Iris pigment epithelial cell (primary cell): Measurements from ENCODE around the gene ZBTB18.

ENCODE experiments used
- DNase-seq: peaks from one replicate; pipeline ENCODE4 v3.0.0-alpha.2; 2011; ENCODE audit warnings: low read depth

ZBTB18 gene

GRCh38 chr1:244088161-244088560 is 37.1 kb downstream of the ZBTB18 start:
- no peak for DNase-seq

DNA sequence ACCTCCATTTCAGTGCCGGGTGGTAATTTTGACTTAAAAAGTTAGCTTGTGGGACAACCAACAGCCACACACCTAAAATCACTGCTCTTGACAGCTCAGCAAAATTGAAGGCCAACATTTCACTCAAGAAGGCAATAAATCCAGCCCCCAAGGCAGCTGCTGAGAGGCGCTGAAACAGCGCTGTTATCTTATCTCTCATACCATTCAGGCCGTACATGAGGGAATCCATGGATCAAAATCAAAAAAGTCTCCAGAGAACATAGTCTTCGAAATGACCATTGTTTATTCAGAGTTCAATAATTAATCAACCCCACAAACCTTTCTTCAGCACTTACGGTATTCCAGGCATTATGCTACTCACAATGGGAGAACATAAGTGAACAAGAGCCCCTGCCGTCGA is 38.5 kb downstream of the ZBTB18 start:
- DNase-seq, result no peak

- no peak for DNase-seq
Measured at GRCh38 chr1:244090645-244091044, 39.6 kb downstream of the ZBTB18 start.

- peak; percentile 60 for DNase-seq
Measured at GRCh38 chr1:244092293-244092963, 41.3 kb downstream of the ZBTB18 start.

DNA sequence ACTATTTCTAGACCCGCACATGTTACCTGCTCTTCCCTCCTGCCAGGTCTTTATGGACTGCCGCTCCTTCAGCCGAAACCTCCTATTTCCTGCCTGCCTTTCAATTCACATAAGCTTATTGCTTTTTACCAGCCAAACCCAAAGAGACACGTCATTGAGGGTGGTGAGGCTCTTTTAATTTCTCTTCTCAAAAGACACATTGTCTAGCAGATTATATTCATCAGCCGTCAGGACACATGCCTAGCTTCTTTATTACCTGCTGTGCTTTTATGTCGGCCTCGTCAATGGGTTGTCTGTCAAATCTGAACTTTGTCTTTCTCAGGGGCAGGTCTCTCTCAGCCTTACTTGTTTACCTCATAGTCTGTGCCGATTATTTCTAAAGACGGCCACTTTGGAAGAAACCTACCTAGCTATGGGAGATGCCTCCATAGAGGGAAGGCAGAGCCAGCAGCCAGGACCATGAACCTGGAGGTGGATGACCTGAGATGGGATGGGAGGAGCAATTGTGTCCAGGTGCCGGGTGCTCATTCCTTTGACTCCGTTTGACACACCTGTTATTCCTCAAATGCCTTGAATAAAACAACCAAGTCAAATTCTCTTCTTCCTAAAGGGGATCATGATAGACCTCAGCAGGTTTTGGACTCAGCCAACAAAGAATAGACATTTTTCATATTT is 42.0 kb downstream of the ZBTB18 start:
- no peak for DNase-seq

DNA sequence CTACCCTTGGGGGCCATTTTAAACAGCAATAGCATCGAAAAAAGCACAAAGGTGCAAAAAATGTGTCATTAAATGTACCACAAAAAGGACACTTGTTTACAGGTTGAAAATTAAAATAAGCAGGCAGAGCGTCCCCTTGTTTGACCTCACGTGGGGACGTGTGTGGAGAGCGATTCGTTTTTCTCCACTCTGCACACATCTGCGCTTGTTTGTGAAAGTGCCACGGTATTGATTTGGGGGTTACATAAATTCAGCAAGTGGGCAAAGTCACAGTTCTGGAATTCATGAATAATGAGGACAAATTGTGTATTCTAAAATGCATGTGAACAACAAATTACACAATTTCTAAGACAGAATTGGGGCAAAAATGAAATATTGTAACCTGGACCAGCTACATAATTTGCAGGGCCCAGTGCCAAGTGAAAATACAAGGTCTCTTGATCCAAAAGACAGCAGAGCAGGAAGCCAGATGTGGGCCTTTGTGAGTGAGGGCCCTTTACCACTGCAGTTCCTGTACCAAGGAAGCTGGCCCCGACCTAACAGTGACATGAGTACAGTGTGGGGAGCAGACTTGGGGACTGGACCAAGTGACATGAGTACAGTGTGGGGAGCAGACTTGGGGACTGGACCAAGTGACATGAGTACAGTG is 43.9 kb downstream of the ZBTB18 start:
- no peak for DNase-seq

GRCh38 chr1:244095529-244095911 is 44.4 kb downstream of the ZBTB18 start:
- no peak for DNase-seq

GRCh38 chr1:244096066-244096610 is 45.1 kb downstream of the ZBTB18 start:
- no peak for DNase-seq

DNA sequence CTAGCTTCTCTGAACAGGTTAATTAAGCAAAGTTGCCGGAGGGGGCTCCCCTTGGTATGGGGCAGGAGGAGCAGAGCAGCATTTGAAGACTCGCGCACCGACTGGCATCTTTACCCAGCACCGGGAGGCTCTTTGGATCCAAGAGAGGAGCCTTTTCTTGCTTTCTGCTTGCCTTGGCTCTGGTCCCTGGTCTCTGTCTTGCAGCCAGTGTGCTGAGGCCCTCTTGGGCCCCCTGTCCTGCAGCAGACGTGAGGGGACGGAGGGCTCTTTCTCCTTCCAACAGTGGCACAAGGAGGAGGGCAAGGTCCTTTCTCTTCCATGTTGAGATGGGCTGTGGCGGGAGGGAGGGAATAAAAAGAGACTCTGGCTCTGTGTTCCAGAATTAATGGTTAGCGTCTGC is 45.6 kb downstream of the ZBTB18 start:
- no peak for DNase-seq

DNA sequence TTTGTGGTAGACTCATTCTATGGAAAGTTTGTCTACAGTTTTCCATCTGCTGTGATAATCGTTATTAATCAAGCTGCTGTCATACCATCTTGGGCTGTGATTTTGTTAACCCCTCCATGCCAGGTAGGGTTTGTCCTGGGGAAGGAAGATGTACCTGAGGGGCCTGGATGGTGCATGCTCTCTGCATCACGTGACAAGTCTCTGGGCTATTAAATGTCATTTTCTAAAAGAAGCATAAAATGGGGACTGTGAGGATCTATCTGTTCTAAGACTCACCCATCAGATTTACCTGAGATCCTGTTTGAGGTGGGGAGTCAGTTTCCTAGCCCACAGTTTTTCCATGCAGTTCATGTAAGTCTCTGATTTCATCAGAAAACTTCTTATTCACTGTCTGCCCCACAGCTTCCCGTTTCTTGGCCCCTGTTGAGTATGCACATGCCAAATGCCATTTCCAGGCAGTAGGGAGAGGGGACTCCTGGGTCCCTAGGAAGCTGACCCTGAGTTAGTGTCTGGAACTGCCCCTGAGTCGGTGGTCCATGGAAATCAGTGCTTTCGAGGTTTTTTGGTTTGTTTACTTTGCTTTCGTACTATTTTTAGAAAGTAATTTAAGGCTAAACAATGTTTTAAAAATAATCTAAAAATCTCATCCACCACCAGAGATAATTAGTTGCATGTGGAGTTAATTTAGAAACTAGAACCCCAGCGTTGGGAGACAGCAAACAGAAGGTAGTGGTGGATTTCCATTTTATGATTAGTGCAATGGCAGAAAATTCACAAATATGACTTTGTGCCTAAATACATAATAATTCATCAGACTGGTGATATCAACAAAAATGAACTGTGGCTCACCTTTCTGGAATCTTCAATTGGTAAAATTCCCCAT is 46.7 kb downstream of the ZBTB18 start:
- DNase-seq, result no peak

DNA sequence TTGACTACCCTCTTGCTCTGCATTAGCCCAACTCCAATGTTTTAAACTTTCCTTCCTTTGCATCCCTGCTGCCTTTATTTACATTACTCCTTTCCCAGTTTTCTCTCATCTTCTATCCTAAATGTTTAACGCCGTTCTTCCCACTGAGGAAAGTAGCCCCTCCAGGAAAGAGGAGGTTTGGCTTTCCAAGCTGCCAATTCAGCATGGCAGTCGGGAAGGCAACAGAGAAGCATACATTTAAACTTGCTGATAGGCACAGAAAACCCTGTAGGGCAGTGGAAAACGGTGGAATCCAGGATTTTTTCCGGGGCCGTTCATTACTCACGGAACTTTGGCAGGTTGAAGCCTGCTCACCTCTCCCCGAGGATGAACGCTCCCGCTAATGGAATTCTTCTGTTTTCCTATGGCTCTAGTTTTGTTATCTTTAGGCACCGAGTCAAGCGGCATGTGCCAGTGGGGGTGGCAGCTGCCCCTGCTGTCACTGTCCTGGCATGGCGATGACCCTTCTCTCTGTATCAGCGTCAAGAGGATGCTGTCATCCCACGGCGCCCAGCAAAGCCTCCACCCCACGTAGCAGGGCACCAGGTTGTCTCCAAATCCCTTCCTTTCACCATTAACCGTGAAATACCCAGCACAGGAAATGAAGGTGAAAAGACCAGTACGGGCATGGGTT is 48.3 kb downstream of the ZBTB18 start:
- DNase-seq, result no peak

DNA sequence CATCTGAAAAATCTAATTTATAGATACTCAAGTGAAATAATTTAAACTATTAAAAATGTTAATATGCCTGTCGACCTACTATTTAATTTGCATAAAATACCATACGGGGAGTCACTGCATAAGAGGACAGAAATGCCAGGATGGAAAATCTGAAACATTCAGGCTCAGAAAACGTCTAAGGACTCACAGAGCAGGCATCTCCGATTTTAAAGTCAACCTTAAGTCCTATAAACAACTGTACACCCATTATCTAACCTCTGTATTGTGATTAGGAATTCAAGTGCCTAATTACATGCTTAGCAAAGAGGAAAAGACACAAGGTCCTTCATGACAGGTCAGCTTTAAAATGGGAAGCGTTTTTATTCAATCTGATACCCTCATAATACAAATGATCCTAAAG is 49.2 kb downstream of the ZBTB18 start:
- DNase-seq, result no peak

GRCh38 chr1:244100704-244101453 is 49.8 kb downstream of the ZBTB18 start:
- DNase-seq, result peak; percentile 15

GRCh38 chr1:244102046-244102445 is 51.0 kb downstream of the ZBTB18 start:
- no peak for DNase-seq

- no peak for DNase-seq
Measured at GRCh38 chr1:244102468-244102867, 51.4 kb downstream of the ZBTB18 start.

GRCh38 chr1:244104309-244105060 is 53.4 kb downstream of the ZBTB18 start:
- DNase-seq, result peak; percentile 93

DNA sequence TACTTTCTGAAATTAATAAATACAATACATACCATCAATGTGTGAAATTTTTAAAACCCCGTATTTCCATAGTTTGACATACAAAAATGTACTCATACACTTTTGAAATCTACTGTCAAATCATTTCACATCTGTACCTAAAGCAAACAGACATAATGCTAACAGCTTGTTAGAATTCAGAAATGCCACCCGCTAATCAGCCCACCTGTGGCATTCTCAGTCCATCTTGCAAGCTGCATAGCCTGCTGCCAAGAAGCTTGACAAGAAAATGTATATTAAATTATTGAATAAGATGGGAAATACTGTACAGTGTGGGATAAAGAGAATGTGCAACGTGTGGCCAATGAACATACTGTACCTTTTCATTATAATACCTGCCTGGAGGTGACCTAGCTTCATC is 55.1 kb downstream of the ZBTB18 start:
- no peak for DNase-seq
